ENCODE results near the gene LRRN2. TPM values are rescaled to one million over a fixed set of nuclear protein-coding genes. Genes with fewer than 3 reads are reported as not detected.

The LRRN2 gene
- total and polyA plus RNA-seq, 9 of the 15 experiments (the other 6 are each of a cell fraction or from before 2014, with no cell fraction given): 0.05 TPM; not detected in 8

- peak; percentile 68; the same call in 1 of the 2 replicates for TF ChIP-seq MEF2D (tag; conservative IDR thresholded peaks at IDR 0.05; ENCODE audit: low read depth)
- no peak for TF ChIP-seq NFXL1 (CRISPR knock-in tag; IDR thresholded peaks at IDR 0.05)
- TF ChIP-seq XRCC5 (IDR thresholded peaks at IDR 0.05; ENCODE audit: low read depth, low read length): 0 out of 2 replicates have a peak, but pooled peaks have one; percentile 61
- no peak for TF ChIP-seq NRF1 (conservative IDR thresholded peaks at IDR 0.05 in 1 of 2, IDR thresholded peaks at IDR 0.05 in 1 of 2)
- TF ChIP-seq AFF4 (CRISPR knock-in tag; IDR thresholded peaks at IDR 0.05): peak; percentile 70; the same call in 1 of the 2 replicates
- no peak for TF ChIP-seq RUNX1 (IDR thresholded peaks at IDR 0.05; ENCODE audit: low read depth)
- peak; percentile 66 for TF ChIP-seq TEAD4 (IDR thresholded peaks at IDR 0.05; ENCODE audit: low read length)
- TF ChIP-seq TEAD4 (CRISPR knock-in tag; IDR thresholded peaks at IDR 0.05; ENCODE audit: borderline replicate concordance): no peak
- peak; percentile 81 for TF ChIP-seq ETV5 (CRISPR knock-in tag; IDR thresholded peaks at IDR 0.05; ENCODE audit: low read depth)
- peak; percentile 67 for TF ChIP-seq NCOA6 (IDR thresholded peaks at IDR 0.05)
- peak; percentile 30; the same call in 1 of the 2 replicates for TF ChIP-seq TAL1 (IDR thresholded peaks at IDR 0.05)
- no peak for TF ChIP-seq ZNF282 (CRISPR knock-in tag; IDR thresholded peaks at IDR 0.05)
- TF ChIP-seq ZBTB43 (CRISPR knock-in tag; IDR thresholded peaks at IDR 0.05): peak; percentile 73; the same call in 1 of the 2 replicates
- peak; percentile 80; the same call in 1 of the 2 replicates for TF ChIP-seq NBN (IDR thresholded peaks at IDR 0.05; ENCODE audit: low read depth)
- peak; percentile 92 for TF ChIP-seq DMBX1 (CRISPR knock-in tag; IDR thresholded peaks at IDR 0.05; ENCODE audit: borderline replicate concordance)
- peak; percentile 70; the same call in 1 of the 2 replicates for TF ChIP-seq ZBTB26 (CRISPR knock-in tag; IDR thresholded peaks at IDR 0.05)
- no peak for TF ChIP-seq XRCC4 (IDR thresholded peaks at IDR 0.05; ENCODE audit: extremely low read depth, insufficient read depth, insufficient read length)
- TF ChIP-seq DLX4 (CRISPR knock-in tag; IDR thresholded peaks at IDR 0.05): no peak
- 0 out of 2 replicates have a peak, but pooled peaks have one; percentile 65 for TF ChIP-seq TFAP4 (CRISPR knock-in tag; IDR thresholded peaks at IDR 0.05; ENCODE audit: borderline replicate concordance)
- peak; percentile 100 for TF ChIP-seq MAFG (tag; conservative IDR thresholded peaks at IDR 0.05)
Observed at GRCh38 chr1:204647114-204647804, 38.3 kb downstream of the LRRN2 start (continued).

Measured in K562 (cell line).